Stimulated activated CD4-positive, alpha-beta T cell treated with anti-CD3 and anti-CD28 coated beads, TNF-alpha, amount 100 ng/mL, for 1 hour (primary cell): ENCODE data around the gene AKR1E2.

ENCODE experiments used
- DNase-seq, 3 donors: peaks; one replicate each; pipeline ENCODE4 v3.0.0-alpha.2; 2020; ENCODE audit warnings: low read depth in 3 of 3, low spot score in 1 of 3

The AKR1E2 gene

GRCh38 chr10:4843525-4844180 is 17.6 kb downstream of the AKR1E2 start:
- no peak for DNase-seq

GRCh38 chr10:4844864-4845263 is 18.9 kb downstream of the AKR1E2 start:
- no peak for DNase-seq

- no peak for DNase-seq
Observed at GRCh38 chr10:4845766-4846165, 19.8 kb downstream of the AKR1E2 start.

GRCh38 chr10:4846775-4847174 is 20.8 kb downstream of the AKR1E2 start:
- no peak for DNase-seq

GRCh38 chr10:4847561-4848355 is 21.8 kb downstream of the AKR1E2 start:
- DNase-seq: no peak

- DNase-seq: no peak
Observed at GRCh38 chr10:4848356-4849041, 22.5 kb downstream of the AKR1E2 start.

GRCh38 chr10:4849042-4849402 is 23.0 kb downstream of the AKR1E2 start:
- DNase-seq: no peak

GRCh38 chr10:4849555-4850242 is 23.7 kb downstream of the AKR1E2 start:
- DNase-seq: peak; percentile 55 to 86 (median 71)

GRCh38 chr10:4850397-4850796 is 24.4 kb downstream of the AKR1E2 start:
- no peak for DNase-seq

GRCh38 chr10:4851176-4851575 is 25.2 kb downstream of the AKR1E2 start:
- DNase-seq: no peak

- no peak for DNase-seq
Observed at GRCh38 chr10:4851846-4852245, 25.8 kb downstream of the AKR1E2 start.

- DNase-seq: no peak
Observed at GRCh38 chr10:4865945-4866661, 40.1 kb downstream of the AKR1E2 start.

GRCh38 chr10:4867109-4867519 is 41.1 kb downstream of the AKR1E2 start:
- no peak for DNase-seq

- no peak for DNase-seq
Observed at GRCh38 chr10:4867520-4868356, 41.7 kb downstream of the AKR1E2 start.

- DNase-seq: no peak
Observed at GRCh38 chr10:4868357-4868657, 42.3 kb downstream of the AKR1E2 start.

- no peak for DNase-seq
Observed at GRCh38 chr10:4882704-4883078, 56.7 kb downstream of the AKR1E2 start.

- DNase-seq: no peak
Observed at GRCh38 chr10:4883079-4883739, 57.2 kb downstream of the AKR1E2 start.

GRCh38 chr10:4885162-4885561 is 59.2 kb downstream of the AKR1E2 start:
- no peak for DNase-seq

GRCh38 chr10:4887501-4887900 is 61.5 kb downstream of the AKR1E2 start:
- DNase-seq: no peak

- DNase-seq: no peak
Observed at GRCh38 chr10:4888236-4888635, 62.2 kb downstream of the AKR1E2 start.
